Measurements from ENCODE around the gene CNTNAP3. TPM values are rescaled to one million over a fixed set of nuclear protein-coding genes. Genes with fewer than 3 reads are reported as not detected.
"Not testable (repeated sequence)": the region's sequence is repeated elsewhere in the genome, so short reads cannot be mapped to it uniquely, and the experiment has no call there.

The CNTNAP3 gene
- total and polyA plus RNA-seq, 2 of the 13 experiments (the other 11 are each of a cell fraction or from before 2014, with no cell fraction given), result 0.84 to 4.8 TPM

DNA sequence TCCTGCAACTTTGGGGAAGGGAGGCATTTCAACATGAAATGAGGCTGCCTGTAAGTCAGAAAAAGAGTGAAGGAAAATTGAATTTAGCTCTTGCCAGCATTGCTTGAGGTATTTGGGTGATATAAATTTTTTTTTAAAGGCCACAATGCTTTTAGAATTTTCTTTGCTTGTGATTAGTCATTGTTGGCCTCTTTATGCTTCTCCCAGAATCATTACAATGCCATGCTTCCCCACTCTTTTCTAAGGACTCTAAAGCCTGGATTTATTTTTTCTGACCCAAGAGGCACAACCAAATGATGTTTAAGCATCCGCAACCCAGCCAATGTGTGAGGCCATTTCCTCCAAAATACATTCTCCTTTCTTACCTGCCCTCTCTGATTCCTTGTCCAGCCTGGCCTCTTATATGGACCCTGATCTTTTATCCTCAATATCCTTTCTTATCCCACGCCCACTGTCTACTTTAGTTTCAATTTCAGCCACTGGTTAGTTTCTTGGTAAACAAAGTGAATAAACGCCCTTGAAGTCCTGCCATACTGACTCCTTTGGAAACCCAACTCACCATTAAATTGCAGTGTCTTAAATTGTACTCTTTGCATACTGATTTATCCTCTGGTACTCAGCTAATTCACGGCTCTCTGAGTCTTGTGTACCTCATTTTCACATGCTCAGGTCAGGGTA lies 261.9 kb downstream of the CNTNAP3 start:
- H3K36me3 ChIP-seq (replicated peaks in 1 of 2; ENCODE audit: control insufficient read depth in 1 of 2, insufficient read depth in 2 of 2, low read length in 2 of 2); H4K20me1 ChIP-seq (ENCODE audit: insufficient read depth, low read length); H3K27ac ChIP-seq (ENCODE audit: extremely low read length, insufficient read depth, low read length); BruUV-seq (replicated peaks); CTCF ChIA-PET (ENCODE audit: low intra/inter-chr PET ratio, low total read pairs); H3K4me2 ChIP-seq (ENCODE audit: low read depth, low read length); ATAC-seq; H2AFZ ChIP-seq (ENCODE audit: low read length); DNase-seq (ENCODE audit: low spot score); H3K4me1 ChIP-seq (ENCODE audit: insufficient read depth, low read length); H3K79me2 ChIP-seq (ENCODE audit: insufficient read depth, low read length); POLR2A ChIA-PET; intact Hi-C loops (cut with micrococcal nuclease; ENCODE audit: unreplicated experiment); H3K9me3 ChIP-seq (ENCODE audit: low read length); in situ Hi-C loops (cut with HindIII; ENCODE audit: extremely low pct_ligation_motif_present, low pct_unique_long_range_greater_than_20kb); FAIRE-seq; H3K4me3 ChIP-seq (replicated peaks in 1 of 3; ENCODE audit: insufficient read depth in 1 of 3, low read depth in 2 of 3, low read length in 3 of 3); H3K27me3 ChIP-seq (ENCODE audit: control insufficient read depth in 1 of 2, insufficient read depth in 2 of 2, low read length in 2 of 2); H3K9ac ChIP-seq (ENCODE audit: insufficient read depth, low read depth, low read length): not testable (repeated sequence)
- 22% methylated on average over 4 of the region's 4 CpGs for WGBS (ENCODE audit: low lambda C conversion rate)

Small RNA genes lying within 50 kb of the gene (small RNA-seq; reads per million reads assigned to genes)
- 0 reads per million in 3 experiments for gene RN7SL640P (ENCODE audit: insufficient read depth in 2 of 3, insufficient read length in 3 of 3, low read depth in 2 of 3, low replicate concordance in 1 of 3)

Other genes starting within 250 kb of the CNTNAP3 start
- not detected in 2 replicates for gene SPATA31A1, start 67.5 kb upstream of the CNTNAP3 start, total RNA-seq (2016; rRNA removed; fragmentation: Illumina TruSeq; extraction: Trizol)
- not detected in 2 replicates for gene SPATA31A1, start 67.5 kb upstream of the CNTNAP3 start, polyA plus RNA-seq (2011; rRNA removed)